NCI-H2107 treated with DMSO at 0.1 percent for 48 hours (cell line): ENCODE measurements around the gene MRPL54.
"Not testable (repeated sequence)": the region's sequence is repeated elsewhere in the genome, so short reads cannot be mapped to it uniquely, and the experiment has no call there.

Source experiments
- DNase-seq: peaks from one replicate; lab custom pipeline; 2025; ENCODE audit not compliant: unreplicated experiment; lab: John Stamatoyannopoulos, UW

Gene MRPL54

DNA sequence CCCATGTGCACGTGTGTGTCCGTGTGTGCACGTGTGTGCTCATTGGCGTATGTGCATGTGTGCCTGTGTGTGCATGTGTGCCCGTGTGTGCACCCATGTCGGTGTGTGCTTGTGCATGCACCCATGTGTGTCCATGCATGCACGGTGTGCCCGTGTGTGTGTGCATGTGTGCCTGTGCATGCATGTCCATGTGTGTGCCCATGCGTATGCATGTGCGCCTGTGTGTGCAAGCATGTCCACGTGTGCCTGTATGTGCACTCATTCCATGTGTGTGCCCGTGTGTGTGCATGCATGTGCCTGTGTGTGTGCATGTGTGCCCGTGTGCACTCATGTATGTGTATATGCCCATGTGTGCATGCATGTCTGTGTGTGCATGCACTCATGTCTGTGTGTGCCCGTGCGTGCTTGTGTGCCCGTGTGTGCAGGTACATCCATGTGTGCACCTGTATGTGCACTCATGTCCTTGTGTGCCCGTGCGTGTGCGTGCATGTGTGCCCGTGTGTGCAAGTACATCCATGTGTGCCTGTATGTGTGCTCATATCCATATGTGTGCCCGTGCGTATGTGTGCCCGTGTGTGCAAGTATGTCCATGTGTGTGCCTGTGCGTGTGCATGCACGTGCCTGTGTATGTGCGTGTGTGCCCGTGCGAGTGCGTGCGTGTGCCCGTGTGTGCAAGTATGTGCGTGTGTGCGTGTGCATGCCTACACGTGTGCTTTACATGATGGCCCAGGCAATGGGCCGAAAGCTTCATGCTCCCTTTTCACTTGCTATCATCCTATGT, 45.3 kb downstream of the MRPL54 start:
- no peak for DNase-seq

DNA sequence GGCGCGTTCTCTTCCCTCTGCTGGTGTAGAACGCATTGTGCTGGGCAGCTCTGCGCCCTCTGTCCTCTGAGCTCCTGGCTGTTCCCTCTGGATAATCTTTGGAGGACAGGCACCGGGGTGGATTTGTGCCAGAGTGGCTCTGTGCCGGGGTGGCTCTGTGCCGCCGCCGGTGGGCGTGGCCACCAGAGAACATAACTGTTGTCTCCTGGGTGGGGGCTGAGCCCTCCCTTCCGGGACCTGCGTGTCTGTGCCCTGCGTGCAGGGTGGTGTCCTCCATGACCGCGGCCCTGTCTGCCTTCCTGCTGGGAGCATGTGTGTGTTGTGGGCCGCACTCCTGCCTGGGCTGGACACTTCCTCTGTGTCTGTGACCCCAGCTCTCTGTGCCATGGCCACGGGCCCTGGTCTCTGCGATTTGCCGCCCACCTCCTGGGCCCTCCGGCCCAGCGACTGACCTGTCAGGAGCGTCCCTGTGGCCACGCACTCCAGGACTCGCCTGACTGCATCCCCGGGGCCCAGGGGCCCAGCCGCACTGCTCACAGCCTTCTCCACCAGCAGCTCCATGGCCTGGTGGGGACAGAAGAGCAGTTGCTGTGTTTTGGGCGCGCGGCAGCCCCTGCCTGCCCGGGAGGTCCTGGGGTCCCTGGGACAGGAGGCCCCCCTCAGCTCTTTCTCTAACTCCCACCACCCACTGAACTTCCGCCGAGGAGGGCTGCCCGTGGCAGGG, 46.1 kb downstream of the MRPL54 start:
- DNase-seq, result no peak

DNA sequence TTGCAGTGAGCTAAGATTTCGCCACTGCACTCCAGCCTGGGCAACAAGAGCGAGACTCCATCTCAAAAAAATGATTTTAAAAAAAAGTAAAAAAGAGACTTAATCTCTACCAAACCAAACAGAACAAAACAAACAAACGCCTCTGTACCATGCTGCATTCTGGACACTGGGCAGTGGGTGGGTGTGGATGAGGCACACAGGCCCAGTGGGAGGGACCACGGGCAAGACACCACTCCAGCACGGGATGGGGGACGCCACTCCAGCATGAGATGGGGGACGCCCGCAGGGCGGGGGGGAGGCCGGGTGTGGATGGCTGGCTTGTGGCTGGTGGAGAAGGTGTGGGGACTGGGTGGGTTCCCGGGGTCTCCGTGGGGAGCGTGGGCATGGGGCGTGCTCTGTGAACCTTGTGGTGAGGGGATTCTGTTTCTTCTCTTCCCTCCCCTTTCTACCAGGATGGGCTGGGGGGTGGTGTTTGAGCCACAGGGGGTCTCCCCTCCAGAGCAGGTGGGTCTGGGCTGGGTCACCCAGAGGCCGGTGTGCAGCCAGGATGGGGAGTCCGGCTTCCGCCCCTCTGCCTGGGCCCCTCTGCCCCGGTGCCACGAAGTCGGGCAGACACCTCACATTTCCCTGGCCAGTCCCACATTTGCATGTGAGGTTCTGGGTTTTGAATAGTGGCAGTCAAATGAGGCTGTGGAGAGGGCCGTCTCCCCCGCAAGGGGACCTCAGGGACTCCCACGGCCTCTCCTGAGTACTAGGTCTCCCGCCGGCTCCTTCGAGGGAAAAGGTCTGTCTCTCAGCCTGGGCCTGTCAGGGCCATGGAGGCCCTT, 47.6 kb downstream of the MRPL54 start:
- DNase-seq, result no peak

DNA sequence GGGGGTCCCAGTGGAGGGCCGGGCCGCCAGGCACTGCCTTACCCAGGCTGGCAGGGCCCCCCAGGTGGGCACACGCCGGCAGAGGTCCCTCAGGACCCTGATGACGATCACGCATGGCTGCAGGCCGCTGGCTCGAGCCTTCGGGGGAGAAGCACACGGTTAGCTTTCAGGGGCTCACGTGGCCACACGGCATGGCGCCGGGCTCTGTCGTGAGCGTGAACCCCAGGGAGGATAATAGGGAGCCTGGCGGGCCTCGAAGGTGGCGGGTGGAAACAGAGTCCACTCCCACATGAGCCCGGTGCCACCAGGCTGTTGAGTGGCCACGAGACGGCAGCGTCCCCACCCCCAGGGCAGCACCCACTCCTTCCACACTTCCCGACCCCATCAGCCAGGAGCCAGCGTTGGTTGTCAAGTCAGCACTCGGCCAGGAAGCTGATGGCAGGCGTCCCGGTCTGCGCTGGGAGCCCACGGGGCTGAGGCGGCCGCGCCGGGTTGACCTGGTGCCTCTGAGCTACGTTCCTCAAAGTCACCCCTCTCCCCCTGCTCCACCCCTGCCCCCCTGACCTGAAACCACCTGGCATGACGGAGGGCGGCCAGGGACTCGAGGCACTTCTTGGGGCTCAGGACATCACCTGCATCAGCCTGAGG, 48.4 kb downstream of the MRPL54 start:
- no peak for DNase-seq

DNA sequence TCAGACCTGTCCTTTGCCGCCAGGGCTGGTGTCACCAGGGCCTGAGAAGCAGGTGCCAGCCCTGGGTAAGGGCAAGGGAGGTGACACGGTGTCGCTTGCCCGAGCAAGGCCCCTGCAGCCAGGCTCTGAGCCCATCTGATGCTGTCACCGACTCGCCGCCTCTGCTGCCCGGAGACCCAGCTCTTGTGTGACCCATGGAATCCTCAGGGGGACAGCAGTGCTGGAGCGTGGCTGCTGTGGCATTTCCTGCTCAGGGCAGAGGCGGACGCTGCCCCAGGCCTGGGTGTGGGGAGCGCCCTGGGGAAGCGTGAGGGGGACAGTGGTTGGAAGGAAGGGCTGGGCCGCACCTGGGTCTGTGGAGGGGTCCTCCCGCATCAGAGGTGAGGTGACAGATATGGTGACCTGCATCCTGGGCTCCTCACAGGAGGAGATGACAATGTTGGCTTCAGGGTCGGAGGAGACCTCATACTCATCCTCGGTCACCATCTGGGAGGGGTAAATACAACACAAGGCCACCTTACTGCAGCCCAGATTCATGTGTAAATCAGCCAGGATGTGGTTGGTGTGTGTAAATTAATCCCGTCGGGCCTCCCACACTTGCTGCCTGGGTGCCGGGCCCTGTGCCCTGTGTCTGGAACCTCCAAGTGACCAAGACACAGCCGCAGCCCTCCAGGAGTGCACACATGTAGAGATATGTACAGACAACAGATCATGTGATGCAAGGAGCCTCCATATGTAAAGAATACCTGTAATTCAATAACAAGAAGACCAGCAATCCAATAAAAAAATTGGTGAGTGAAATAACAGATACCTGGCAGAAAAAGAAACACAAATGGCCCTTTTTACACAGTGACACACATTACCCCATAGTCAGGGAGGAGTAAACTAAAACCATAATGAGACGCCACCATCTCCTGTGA, 51.3 kb downstream of the MRPL54 start:
- no peak for DNase-seq

DNA sequence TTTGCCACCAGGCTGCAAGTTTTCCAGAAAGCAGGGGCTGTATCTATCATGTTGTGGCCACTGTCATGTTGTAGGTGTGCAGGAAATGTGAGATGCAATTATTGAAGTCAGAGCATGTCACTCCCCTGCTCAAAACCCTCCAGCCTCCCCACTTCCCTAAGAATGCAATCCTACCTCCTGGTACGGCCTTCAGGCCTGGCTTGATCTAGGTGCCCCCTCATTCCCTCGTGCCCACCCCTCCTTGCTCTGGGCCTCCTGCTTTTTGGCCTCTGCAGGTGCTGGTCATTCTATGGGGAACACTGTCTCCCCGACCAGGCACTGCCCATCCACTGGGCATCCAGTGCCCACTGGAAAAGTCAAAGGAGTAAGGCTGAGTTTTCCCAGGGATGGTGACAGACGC, 52.2 kb downstream of the MRPL54 start:
- no peak for DNase-seq

DNA sequence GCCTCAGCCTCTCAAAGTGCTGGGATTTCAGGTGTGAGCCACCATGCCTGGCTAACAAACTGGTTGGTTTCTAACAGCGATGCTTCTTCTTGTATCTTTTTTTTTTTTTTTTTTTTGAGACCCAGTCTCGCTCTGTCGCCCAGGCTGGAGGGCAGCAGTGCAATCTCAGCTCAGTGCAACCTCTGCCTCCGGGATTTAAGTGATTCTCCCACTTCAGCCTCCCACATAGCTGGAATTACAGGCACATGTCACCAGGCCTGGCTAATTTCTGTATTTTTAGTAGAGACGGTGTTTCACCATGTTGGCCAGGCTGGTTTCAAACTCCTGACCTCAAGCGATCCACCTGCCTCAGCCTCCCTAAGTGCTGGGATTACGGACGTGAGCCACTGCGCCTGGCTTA, 53.7 kb downstream of the MRPL54 start:
- not testable (repeated sequence) for DNase-seq

DNA sequence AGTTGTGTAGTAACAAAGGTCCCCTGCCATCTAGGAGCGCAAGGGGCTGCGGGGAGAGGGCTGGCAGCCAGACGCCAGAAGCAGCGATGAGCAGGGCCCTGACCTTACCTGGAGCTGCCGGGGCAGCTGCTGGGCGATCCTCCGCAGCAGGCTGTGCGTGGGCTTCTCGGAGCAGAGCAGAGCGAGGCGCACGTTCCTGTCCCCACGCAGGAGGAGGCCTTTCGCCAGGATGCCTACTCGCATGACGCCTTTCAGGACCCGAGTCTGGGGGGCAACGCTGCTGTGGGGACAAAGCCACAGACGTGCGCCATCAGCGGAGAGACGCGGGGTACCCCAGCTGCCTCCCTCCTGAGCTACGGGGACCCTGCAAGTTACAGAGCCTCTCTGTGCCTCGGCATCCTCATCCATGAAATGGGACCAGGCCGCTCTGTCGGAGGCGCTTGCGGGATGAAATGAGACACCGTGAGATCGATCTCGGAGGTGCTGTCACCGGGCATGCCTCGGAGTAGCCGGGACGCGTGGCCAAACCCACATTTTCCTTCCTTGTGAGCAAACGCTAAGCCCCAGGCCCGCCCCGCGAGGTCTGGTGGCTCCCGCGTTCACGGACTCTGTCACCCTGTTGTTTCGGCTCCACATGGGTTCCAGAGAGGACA, 54.2 kb downstream of the MRPL54 start:
- DNase-seq, result no peak
